Frontal cortex (tissue), 4 donors: ENCODE results near the gene ELANE. TPM values are rescaled to one million over a fixed set of nuclear protein-coding genes. Genes with fewer than 3 reads are reported as not detected.
"Not testable (repeated sequence)": the region's sequence is repeated elsewhere in the genome, so short reads cannot be mapped to it uniquely, and the experiment has no call there.

Source experiments
- DNase-seq, 2 donors: peaks; one replicate each; pipeline ENCODE4 v3.0.0; 2012; ENCODE audit warnings: low spot score in 2 of 2
- FAIRE-seq: peaks from 2 replicates; lab custom pipeline; 2012; peaks lifted over from hg19 to GRCh38; lab: Jason Lieb, UNC
- total RNA-seq: library from RNA; depleted of rRNA; stranded (reverse); fragments of >200 nt; gene quantifications from one replicate; pipeline ENCODE4 v1.2.3, GENCODE V29; 2014
- donor health status: control.
- donor health status: control.
- donor health status: control.

The ELANE gene
- total RNA-seq, 1 donor from 2014 or later, result not detected

DNA sequence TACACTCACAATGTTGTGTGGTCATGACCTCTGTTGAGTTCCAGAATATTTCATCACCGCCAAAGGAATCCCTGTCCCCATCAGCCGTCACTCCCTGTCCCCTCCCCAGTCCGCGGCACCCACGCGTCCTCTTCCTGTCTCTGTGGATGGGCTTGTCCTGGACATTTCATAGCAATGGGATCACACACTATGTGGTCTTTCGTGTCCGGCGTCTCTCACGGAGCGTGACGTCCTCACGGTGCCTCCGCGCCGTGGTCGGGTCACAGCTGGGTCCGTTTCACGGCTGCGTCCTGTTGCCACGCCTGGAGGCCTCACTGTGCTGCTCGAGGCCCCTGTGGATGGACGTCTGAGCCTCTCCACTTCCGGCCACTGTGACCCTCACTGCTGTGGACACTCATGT lies 17.9 kb upstream of the ELANE start:
- FAIRE-seq, result no peak
- DNase-seq, result no peak

DNA sequence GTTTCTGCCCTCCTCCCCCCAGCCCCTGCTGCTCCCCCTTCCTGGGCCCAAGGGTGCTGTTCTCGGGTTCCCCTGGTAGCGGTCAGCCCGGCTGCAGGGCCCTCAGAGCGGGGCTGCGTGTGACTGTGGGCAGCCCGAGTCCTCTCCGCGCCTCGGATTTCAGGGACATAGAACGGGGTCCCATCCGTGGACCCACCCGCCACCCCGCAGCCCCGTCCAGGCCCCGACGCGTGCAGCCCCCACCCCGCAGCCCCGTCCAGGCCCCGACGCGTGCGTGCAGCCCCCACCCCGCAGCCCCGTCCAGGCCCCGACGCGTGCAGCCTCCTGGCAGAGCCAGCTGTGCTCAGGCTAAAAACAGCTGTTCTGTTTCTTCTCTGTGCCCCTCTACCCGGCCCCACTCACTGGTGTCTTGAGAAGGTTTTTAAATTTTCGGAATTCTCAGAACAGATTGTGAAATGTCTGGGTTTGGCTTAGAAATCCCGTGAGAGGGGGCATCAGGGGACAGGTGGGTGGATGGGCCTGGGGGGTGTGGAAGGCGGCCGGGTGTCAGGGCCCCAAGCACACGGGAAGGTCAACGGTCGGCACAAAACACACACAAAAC lies 16.8 kb upstream of the ELANE start:
- DNase-seq (no peak), FAIRE-seq (no peak)

- FAIRE-seq, result no peak
- no peak for DNase-seq
These were observed 11.4 kb upstream of the ELANE start, which contains the start of gene PRTN3 for GRCh38 chr19:840519-841206. Gene PRTN3 (plus strand): TSS chr19:840999. CDS start chr19:841009, 10 bp downstream.

DNA sequence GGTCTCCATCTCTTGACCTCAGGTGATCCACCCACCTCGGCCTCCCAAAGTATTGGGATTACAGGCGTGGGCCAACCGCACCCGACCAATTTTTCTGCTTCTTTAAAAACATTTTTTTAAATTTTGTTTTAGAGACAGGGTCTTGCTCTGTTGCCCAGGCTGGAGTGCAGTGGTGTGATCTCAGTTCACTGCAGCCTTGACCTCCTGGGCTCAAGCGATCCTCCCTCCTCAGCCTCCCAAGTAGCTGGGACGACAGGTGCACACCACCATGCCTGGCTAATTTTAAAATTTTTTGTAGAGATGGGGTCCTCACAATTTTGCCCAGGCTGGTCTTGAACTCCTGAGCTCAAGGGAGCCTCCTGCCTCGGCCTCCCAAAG lies 9.3 kb upstream of the ELANE start:
- not testable (repeated sequence) for DNase-seq, FAIRE-seq

DNA sequence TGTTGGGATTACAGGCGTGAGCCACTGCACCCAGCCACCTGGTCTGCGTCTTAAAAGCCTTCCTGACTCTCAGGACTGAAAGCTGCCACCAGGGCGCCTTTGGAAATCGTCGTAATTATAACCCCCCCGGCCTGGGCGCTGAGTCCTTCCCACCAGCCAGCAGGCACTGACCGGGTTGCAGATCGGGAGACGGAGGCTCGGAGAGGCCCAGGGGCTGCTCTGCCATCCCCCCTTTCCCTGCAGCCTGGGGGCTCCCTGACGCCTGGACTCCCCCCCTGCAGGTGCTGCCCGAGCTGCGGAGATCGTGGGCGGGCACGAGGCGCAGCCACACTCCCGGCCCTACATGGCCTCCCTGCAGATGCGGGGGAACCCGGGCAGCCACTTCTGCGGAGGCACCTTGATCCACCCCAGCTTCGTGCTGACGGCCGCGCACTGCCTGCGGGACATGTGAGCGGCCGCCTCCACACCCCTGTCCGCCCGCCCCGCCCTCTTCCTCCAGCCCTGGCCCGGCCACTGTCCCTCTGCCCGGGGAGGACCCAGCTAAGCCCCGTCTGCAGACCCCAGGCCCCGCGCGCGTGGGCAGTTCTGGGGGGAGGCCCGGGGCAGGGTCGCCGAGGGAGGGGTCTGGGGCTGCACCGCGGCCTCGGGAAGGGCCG lies 8.8 kb upstream of the ELANE start:
- DNase-seq (no peak), FAIRE-seq (no peak)

GRCh38 chr19:843836-844545 lies 8.1 kb upstream of the ELANE start:
- FAIRE-seq, result no peak
- DNase-seq, result no peak

DNA sequence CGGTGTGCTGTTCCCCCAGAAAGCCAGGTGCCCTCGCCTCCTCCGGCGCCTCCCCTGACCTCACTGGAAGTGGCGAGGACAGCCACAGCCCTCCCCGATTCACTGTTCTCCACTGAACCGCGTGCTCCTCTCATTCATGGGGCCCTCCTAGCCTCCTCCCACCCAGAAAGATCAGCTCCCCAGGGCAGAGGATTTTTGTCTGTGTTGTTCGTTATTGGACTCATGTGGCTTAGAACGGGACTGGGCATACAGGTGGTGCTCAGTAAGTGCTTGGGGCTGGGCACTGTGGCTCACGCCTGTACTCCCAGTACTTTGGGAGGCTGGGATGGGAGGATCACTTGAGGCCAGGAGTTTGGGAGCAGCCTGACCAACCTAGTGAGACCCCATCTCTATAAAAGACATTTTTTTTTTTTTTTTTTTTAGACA lies 7.5 kb upstream of the ELANE start:
- FAIRE-seq, result no peak
- DNase-seq, result no peak

DNA sequence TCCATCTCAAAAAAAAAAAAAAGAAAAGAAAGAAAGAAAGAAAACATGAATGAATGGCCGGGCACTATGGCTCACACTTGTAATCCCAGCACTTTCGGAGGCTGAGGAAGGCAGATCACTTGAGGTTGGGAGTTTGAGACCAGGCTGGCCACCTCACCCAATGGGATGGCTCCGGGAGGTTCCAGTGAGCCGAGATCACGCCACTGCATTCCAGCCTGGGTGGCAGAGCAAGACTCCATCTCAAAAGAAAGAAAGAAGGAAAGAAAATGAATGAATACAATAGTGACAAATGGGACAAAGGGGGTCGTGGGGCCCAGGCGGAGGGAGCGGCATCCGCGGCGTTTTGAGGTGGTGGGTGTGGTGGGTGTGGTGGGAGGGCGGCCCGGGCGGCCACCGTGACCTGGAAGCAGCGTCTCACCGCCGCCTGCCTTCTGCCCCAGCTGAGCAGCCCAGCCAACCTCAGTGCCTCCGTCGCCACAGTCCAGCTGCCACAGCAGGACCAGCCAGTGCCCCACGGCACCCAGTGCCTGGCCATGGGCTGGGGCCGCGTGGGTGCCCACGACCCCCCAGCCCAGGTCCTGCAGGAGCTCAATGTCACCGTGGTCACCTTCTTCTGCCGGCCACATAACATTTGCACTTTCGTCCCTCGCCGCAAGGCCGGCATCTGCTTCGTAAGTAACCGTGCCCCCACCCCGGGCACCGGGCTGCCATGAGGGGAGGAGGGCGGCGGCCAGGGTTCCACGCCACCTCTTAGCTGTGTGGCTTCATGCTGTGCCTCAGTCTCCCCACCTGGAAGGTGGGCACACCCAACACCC lies 6.2 kb upstream of the ELANE start:
- FAIRE-seq (no peak), DNase-seq (no peak)

DNA sequence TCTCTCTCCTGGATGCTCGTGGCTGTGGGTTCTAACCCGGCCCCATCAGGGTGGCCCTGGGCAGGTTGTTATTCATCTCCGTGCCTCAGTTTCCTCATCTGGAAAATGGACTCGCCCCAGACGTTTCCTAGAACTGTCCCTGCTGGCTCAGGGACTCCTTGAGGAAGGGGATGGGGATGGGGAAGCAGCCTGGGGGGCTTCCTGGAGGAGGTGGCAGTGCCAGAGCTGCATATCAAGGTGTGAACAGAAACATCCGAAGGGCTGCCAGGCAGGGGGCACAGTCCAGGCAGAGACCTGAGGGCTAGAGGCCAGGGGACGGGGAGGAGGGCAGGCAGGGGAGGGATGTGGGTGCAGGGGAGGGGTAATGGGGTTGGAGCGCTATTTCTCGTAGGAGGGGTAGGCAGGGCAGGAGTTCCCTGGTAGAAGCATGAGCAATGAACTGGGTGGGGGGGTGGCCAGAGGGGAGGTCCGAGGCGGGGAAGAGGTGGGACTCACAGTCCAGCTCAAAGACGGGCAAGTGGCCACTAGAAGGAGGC lies 3.6 kb upstream of the ELANE start:
- FAIRE-seq (no peak), DNase-seq (no peak)

DNA sequence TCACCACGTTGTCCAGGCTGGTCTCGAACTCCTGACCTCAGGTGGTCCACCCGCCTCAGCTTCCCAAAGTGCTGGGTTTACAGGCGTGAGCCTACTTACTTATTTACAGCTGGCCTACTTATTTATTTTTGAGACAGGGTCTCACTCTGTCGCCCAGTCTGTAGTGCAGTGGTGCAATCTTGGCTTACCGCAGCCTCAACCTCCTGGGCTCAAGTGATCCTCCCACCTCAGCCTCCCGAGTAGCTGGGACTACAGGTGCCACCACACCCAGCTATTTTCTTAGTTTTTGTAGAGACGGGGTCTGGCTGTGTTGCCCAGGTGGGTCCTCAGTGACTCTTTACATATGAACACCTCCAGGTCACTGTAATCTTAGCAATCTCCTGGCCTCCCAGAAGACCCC lies 2.9 kb upstream of the ELANE start:
- DNase-seq, FAIRE-seq: not testable (repeated sequence)

- DNase-seq, result peak; percentile 70 to 80
- FAIRE-seq, result no peak
These were observed 1.7 kb upstream of the ELANE start for GRCh38 chr19:850221-850978.

DNA sequence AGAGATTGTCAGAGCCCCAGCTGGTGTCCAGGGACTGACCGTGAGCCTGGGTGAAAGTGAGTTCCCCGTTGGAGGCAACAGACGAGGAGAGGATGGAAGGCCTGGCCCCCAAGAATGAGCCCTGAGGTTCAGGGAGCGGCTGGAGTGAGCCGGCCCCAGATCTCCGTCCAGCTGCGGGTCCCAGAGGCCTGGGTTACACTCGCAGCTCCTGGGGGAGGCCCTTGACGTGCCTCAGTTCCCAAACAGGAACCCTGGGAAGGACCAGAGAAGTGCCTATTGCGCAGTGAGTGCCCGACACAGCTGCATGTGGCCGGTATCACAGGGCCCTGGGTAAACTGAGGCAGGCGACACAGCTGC lies 1.1 kb upstream of the ELANE start:
- no peak for DNase-seq
- FAIRE-seq, result no peak

- no peak for DNase-seq
- FAIRE-seq, result no peak
These were observed 997 bp downstream of the ELANE start for GRCh38 chr19:853014-853585.

DNA sequence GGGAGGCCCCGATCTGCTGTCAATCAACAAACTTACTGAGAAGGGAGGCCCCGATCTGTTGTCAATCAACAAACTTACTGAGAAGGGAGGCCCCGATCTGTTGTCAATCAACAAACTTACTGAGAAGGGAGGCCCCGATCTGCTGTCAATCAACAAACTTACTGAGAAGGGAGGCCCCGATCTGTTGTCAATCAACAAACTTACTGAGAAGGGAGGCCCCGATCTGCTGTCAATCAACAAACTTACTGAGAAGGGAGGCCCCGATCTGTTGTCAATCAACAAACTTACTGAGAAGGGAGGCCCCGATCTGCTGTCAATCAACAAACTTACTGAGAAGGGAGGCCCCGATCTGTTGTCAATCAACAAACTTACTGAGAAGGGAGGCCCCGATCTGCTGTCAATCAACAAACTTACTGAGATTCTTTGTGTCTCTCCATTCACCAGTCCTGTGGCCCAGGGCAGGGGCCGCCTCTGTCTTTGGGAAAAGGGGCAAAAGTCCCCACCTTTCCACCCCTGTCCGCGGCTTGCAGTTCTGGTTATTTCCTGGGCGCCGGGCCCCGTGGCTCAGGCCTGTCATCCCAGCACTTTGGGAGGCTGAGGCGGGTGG lies 1.6 kb downstream of the ELANE start:
- not testable (repeated sequence) for FAIRE-seq, DNase-seq

- DNase-seq (no peak), FAIRE-seq (peak; percentile 72)
These were observed 2.4 kb downstream of the ELANE start for GRCh38 chr19:854549-854948.

- DNase-seq (no peak), FAIRE-seq (no peak)
These were observed 3.0 kb downstream of the ELANE start for GRCh38 chr19:855142-855541.

DNA sequence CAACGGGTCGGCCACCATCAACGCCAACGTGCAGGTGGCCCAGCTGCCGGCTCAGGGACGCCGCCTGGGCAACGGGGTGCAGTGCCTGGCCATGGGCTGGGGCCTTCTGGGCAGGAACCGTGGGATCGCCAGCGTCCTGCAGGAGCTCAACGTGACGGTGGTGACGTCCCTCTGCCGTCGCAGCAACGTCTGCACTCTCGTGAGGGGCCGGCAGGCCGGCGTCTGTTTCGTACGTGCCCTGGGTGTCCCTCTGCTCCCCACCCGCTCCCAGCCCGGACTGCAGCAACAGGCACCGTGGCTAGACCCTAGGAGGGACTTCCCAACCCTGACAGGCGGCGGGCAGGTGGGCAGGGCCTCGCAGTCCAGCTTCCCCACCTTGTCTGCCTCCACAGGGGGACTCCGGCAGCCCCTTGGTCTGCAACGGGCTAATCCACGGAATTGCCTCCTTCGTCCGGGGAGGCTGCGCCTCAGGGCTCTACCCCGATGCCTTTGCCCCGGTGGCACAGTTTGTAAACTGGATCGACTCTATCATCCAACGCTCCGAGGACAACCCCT lies 3.5 kb downstream of the ELANE start:
- DNase-seq, result no peak
- FAIRE-seq, result no peak

DNA sequence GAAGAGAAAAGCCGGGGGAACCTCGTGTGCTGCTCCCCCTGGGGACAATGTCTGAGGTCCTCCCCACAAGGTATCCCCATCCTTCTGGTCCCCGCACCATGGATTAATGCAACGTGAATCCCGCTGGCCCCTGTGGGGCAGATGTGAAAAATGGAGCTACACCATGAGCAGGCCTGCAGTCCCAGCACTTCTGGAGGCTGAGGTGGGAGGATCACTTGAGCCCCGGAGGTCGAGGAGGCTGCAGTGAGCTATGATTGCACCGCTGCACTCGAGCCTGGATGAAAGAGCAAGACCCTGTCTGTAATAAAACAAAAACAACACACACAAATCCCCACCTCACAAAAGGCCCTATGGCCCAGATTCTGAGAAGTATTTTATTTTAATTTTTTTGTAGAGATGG lies 6.2 kb downstream of the ELANE start:
- DNase-seq, result no peak
- no peak for FAIRE-seq
